Measurements from ENCODE around the gene RPL7A. TPM values are rescaled to one million over a fixed set of nuclear protein-coding genes. Genes with fewer than 3 reads are reported as not detected.

RPL7A gene
- total RNA-seq, 1 experiment from 2014 or later, result 2,747 TPM

DNA sequence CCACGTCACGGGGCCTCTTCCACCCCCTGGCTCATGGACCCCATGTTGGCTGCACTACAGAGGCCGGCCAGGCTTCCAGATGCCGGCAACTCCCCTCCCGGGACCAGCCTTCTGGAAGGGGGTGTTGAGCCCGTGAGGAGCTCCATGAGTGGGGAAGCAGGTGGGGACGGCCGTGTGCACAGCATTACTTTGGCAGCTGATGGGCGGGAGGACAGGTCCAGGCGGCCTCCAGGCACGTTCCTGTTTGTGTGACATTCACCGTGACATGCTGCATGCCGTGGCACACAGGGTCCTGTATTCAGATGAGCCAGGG, 43.9 kb upstream of the RPL7A start:
- CTCF ChIA-PET, result interaction anchor here (1.7 to 2.0 kb wide), 2 partner anchors 116 to 118 kb away, joined by 6 to 12 read pairs; no protein-coding TSS in a partner anchor
- TF ChIP-seq, protein P1, sequence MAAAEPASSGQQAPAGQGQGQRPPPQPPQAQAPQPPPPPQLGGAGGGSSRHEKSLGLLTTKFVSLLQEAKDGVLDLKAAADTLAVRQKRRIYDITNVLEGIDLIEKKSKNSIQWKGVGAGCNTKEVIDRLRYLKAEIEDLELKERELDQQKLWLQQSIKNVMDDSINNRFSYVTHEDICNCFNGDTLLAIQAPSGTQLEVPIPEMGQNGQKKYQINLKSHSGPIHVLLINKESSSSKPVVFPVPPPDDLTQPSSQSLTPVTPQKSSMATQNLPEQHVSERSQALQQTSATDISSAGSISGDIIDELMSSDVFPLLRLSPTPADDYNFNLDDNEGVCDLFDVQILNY (CRISPR knock-in tag; IDR thresholded peaks at IDR 0.05), result no peak
- TF ChIP-seq JUN (CRISPR knock-in tag; IDR thresholded peaks at IDR 0.05) (no peak), NR2C2 (CRISPR knock-in tag; IDR thresholded peaks at IDR 0.05) (no peak), CDX4 (CRISPR knock-in tag; IDR thresholded peaks at IDR 0.05; ENCODE audit: borderline replicate concordance) (no peak), GABPB1 (CRISPR knock-in tag; IDR thresholded peaks at IDR 0.05) (no peak), ZNF263 (CRISPR knock-in tag; IDR thresholded peaks at IDR 0.05; ENCODE audit: low read depth) (no peak), KAT7 (CRISPR knock-in tag; IDR thresholded peaks at IDR 0.05; ENCODE audit: borderline replicate concordance) (no peak), MAX (CRISPR knock-in tag; IDR thresholded peaks at IDR 0.05) (no peak)
- TF ChIP-seq, protein P2, sequence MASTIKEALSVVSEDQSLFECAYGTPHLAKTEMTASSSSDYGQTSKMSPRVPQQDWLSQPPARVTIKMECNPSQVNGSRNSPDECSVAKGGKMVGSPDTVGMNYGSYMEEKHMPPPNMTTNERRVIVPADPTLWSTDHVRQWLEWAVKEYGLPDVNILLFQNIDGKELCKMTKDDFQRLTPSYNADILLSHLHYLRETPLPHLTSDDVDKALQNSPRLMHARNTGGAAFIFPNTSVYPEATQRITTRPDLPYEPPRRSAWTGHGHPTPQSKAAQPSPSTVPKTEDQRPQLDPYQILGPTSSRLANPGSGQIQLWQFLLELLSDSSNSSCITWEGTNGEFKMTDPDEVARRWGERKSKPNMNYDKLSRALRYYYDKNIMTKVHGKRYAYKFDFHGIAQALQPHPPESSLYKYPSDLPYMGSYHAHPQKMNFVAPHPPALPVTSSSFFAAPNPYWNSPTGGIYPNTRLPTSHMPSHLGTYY (CRISPR knock-in tag; IDR thresholded peaks at IDR 0.05), result no peak
- TF ChIP-seq, protein P3, sequence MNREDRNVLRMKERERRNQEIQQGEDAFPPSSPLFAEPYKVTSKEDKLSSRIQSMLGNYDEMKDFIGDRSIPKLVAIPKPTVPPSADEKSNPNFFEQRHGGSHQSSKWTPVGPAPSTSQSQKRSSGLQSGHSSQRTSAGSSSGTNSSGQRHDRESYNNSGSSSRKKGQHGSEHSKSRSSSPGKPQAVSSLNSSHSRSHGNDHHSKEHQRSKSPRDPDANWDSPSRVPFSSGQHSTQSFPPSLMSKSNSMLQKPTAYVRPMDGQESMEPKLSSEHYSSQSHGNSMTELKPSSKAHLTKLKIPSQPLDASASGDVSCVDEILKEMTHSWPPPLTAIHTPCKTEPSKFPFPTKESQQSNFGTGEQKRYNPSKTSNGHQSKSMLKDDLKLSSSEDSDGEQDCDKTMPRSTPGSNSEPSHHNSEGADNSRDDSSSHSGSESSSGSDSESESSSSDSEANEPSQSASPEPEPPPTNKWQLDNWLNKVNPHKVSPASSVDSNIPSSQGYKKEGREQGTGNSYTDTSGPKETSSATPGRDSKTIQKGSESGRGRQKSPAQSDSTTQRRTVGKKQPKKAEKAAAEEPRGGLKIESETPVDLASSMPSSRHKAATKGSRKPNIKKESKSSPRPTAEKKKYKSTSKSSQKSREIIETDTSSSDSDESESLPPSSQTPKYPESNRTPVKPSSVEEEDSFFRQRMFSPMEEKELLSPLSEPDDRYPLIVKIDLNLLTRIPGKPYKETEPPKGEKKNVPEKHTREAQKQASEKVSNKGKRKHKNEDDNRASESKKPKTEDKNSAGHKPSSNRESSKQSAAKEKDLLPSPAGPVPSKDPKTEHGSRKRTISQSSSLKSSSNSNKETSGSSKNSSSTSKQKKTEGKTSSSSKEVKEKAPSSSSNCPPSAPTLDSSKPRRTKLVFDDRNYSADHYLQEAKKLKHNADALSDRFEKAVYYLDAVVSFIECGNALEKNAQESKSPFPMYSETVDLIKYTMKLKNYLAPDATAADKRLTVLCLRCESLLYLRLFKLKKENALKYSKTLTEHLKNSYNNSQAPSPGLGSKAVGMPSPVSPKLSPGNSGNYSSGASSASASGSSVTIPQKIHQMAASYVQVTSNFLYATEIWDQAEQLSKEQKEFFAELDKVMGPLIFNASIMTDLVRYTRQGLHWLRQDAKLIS (CRISPR knock-in tag; IDR thresholded peaks at IDR 0.05; ENCODE audit: borderline replicate concordance), result no peak
- TF ChIP-seq, protein P4, sequence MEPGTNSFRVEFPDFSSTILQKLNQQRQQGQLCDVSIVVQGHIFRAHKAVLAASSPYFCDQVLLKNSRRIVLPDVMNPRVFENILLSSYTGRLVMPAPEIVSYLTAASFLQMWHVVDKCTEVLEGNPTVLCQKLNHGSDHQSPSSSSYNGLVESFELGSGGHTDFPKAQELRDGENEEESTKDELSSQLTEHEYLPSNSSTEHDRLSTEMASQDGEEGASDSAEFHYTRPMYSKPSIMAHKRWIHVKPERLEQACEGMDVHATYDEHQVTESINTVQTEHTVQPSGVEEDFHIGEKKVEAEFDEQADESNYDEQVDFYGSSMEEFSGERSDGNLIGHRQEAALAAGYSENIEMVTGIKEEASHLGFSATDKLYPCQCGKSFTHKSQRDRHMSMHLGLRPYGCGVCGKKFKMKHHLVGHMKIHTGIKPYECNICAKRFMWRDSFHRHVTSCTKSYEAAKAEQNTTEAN (CRISPR knock-in tag; IDR thresholded peaks at IDR 0.05), result no peak
- TF ChIP-seq, protein P5, sequence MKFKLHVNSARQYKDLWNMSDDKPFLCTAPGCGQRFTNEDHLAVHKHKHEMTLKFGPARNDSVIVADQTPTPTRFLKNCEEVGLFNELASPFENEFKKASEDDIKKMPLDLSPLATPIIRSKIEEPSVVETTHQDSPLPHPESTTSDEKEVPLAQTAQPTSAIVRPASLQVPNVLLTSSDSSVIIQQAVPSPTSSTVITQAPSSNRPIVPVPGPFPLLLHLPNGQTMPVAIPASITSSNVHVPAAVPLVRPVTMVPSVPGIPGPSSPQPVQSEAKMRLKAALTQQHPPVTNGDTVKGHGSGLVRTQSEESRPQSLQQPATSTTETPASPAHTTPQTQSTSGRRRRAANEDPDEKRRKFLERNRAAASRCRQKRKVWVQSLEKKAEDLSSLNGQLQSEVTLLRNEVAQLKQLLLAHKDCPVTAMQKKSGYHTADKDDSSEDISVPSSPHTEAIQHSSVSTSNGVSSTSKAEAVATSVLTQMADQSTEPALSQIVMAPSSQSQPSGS (CRISPR knock-in tag; IDR thresholded peaks at IDR 0.05; ENCODE audit: borderline replicate concordance, low read depth), result no peak
- H3K27ac Mint-ChIP-seq, result no peak overlapping the region

GRCh38 chr9:133304477-133305377, 43.3 kb upstream of the RPL7A start:
- no peaks in the 10 kb centered on the region for H3K4me1 Mint-ChIP-seq
- peaks cover 15% of the 10 kb centered on the region for H3K27me3 Mint-ChIP-seq (ENCODE audit: low read depth)
- H3K4me3 Mint-ChIP-seq, result no peak overlapping the region
- ATAC-seq (no peak), DNase-seq (ENCODE audit: low spot score) (no peak)
- peaks cover 6% of the 10 kb centered on the region for H3K36me3 Mint-ChIP-seq
- ChIA-PET CTCF (interaction anchor here (2.0 kb wide), 1 partner anchor 119 kb away, joined by 12 read pairs; no protein-coding TSS in a partner anchor), POLR2A (no interaction called here)
- TF ChIP-seq CBFB (CRISPR knock-in tag; IDR thresholded peaks at IDR 0.05; ENCODE audit: low read depth), result no peak
- TF ChIP-seq ELF4 (CRISPR knock-in tag; IDR thresholded peaks at IDR 0.05; ENCODE audit: low read depth), result no peak
- TF ChIP-seq ZNF121 (CRISPR knock-in tag; IDR thresholded peaks at IDR 0.05), result no peak
- TF ChIP-seq, protein P6, sequence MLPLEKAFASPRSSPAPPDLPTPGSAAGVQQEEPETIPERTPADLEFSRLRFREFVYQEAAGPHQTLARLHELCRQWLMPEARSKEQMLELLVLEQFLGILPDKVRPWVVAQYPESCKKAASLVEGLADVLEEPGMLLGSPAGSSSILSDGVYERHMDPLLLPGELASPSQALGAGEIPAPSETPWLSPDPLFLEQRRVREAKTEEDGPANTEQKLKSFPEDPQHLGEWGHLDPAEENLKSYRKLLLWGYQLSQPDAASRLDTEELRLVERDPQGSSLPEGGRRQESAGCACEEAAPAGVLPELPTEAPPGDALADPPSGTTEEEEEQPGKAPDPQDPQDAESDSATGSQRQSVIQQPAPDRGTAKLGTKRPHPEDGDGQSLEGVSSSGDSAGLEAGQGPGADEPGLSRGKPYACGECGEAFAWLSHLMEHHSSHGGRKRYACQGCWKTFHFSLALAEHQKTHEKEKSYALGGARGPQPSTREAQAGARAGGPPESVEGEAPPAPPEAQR (CRISPR knock-in tag; IDR thresholded peaks at IDR 0.05), result no peak
- H3K9me3 Mint-ChIP-seq, result peaks cover 12% of the 10 kb centered on the region
- no peak overlapping the region for H3K27ac Mint-ChIP-seq

More for the DNA sequence above, 43.9 kb upstream of the RPL7A start:
- DNase-seq (ENCODE audit: low spot score) (no peak), ATAC-seq (no peak)
- Mint-ChIP-seq H3K4me1 (no peaks in the 10 kb centered on the region), H3K27me3 (ENCODE audit: low read depth) (peaks cover 14% of the 10 kb centered on the region; the same call in 1 of the 2 replicates), H3K4me3 (no peak overlapping the region), H3K36me3 (no peaks in the 10 kb centered on the region), H3K9me3 (peaks cover 11% of the 10 kb centered on the region)
- POLR2A ChIA-PET, result no interaction called here

Data from WTC11 (cell line).